GM12874 (cell line): ENCODE measurements around the gene CLASP2.

ENCODE experiments used
- CTCF ChIP-seq: IDR thresholded peaks from 2 replicates; pipeline ENCODE4 v1.5.1; 2011; ENCODE audit warnings: low read depth, mild to moderate bottlenecking, control low read depth, low read length, moderate library complexity; ENCODE audit not compliant: insufficient read depth

The CLASP2 gene

DNA sequence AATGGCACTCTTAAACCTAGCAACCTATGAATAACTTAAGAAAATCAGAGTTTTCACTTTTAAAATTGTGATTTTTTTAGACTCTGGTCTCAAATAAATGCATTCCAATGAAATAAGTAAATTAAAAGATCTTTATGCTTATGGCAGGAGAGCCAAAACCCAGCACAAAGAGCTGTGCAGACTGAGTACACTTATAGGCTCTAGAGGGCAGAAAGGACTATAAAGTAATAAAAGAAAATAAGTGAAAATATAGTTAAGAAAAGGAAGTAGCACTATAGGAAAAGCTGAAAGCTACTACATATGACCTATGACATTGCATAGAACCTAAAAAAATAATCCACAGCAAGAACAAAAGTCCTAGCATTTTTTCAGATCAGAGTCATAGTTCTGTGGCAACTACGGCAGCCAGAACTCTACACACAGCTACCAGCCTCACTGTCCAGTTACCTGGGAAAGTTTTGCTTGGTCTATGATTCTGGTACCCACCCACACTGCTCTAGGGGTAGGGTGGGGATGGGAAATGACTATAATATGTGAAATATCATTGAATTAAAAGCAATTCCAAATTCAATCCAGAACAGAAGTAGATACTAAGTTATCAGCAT, 30.5 kb downstream of the CLASP2 start:
- TF ChIP-seq CTCF, result no peak

DNA sequence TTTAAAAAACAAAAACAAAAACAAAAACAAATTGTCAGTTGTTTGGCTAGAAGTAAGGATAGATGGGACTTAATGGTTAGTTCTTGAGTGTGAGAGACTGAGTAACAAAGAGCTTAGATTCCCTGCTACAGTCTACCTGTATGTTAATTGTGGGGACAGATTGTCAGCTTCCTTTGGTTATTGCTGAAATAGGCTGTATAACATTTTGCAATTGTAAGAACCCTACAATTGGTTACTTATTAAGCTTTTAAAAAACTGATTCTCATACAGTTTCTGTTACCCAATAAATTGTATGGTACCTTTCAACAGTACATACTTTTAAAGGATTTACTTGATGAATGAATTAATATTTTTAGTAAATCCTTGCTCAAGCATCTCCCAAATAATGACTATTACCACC, 35.3 kb downstream of the CLASP2 start:
- no peak for TF ChIP-seq CTCF

- no peak for TF ChIP-seq CTCF
Observed at GRCh38 chr3:33681667-33682066, 36.4 kb downstream of the CLASP2 start.

GRCh38 chr3:33678073-33678472, 40.0 kb downstream of the CLASP2 start:
- TF ChIP-seq CTCF, result no peak

DNA sequence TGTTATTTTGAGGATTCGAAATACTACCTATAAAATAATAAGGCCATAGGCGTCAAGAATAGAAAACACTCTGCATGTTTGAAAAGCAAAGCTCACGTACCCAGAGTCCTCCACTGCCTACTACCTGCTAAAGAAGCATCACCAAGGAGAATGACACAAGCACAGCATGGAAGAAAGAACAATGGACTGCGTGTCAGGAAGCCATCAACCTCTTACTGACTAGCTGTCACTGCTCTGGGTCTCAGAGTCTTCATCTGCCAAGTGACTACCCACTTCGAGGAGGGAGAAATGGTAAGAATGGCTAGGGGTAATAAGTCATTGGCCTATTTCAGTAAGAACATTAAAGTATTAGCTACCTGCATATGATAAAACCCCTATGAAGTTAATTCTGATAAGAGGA, 49.4 kb downstream of the CLASP2 start:
- TF ChIP-seq CTCF, result no peak

DNA sequence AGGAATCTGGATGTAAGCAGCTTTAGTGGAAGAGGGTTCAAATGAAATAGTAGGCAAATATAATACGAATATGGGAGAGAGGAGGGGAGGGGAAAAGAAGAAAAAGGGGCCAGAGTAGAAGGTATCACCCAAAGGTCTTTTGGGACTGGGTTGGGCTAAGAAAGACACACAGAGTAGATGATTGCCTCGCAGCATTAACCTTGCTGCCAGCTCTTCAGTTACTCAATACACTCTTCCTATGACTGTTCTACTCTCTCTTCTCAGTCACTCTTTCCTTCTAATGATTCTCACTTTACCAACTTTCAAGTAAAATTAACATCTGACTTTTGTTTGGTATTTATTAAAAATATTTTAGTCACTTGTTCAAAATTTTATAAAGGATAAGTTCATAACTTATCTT, 52.8 kb downstream of the CLASP2 start:
- TF ChIP-seq CTCF, result no peak

DNA sequence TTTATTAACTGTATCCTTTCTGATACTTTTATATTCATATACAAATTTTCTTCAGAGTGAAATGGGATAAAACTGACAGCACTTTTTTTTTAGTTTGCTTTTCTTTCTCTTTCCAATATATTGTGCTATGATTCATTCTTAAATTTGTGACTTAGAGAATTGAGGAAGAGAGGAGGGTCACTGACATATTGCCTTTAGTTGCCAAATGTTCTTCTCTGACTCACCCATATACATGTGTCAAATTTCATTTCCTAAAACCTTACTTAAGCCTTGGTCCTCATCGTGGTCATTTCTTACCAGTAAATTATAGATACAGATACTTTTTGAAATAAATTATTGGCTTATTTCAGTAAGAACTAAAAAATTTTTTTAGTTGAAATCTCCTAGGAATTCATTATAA, 53.9 kb downstream of the CLASP2 start:
- TF ChIP-seq CTCF, result no peak

DNA sequence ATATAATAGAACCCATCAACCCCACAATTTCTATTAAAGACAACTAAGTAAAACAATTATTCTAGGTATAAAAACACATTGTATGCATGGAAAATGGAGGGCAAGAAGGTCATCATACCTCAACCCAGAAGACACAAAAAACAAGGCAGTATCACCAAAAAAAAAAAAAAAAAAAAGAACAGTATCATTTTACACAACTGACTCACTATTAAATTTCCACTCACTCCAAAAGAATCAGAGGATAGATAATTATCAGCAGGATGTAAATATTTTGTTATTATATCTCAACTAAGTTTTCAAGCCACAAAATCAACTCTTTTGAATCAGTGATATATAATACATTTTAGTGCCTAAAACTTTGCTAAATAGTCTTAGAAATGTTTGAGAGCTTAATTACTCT, 55.0 kb downstream of the CLASP2 start:
- no peak for TF ChIP-seq CTCF
